ENCODE data around the gene UGT3A1. TPM values are rescaled to one million over a fixed set of nuclear protein-coding genes. Genes with fewer than 3 reads are reported as not detected.

The UGT3A1 gene
- total RNA-seq, 2 experiments from 2014 or later = not detected

DNA sequence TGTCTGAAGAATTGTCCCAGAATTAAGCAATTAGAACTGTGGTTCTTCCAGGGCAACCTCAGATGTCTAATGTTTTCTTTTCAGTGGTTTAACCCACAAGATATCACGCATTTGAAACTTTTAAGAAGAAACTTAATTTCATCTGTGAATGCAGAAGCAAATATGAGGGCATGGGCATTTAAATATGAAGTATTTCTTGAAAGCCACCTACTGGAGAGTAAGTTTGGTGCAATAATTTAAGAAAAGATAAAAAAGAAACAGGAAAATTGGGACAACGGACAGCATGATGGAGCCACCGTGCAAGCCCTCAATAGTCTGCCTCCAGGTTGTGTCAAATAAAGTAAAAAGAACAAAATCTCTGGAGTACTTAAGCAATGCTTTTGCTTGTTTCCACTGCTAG is 51.6 kb downstream of the UGT3A1 start:
- no peaks in the 10 kb centered on the region for H3K4me1 ChIP-seq (ENCODE audit: insufficient read depth, low read length, poor library complexity, severe bottlenecking)
- intact Hi-C loops (cut with micrococcal nuclease; ENCODE audit: unreplicated experiment) = loop anchor here (10.0 kb wide), 1 partner anchor 695 kb away; no protein-coding TSS in a partner anchor
- DNase-seq (ENCODE audit: low spot score) = no peak
- ChIA-PET CTCF (ENCODE audit: unreplicated experiment) (no interaction called here), POLR2A (interaction anchor here (0.7 to 1.4 kb wide), 2 partner anchors 12 to 147 kb away, joined by 3 to 4 read pairs; no protein-coding TSS in a partner anchor)
- H3K9me3 ChIP-seq (ENCODE audit: low read length) = no peaks in the 10 kb centered on the region
- no peak overlapping the region for H3K4me3 ChIP-seq (ENCODE audit: low read depth, low read length, poor library complexity, severe bottlenecking)
- H3K27ac ChIP-seq (ENCODE audit: low read depth, low read length, poor library complexity, severe bottlenecking) = no peak overlapping the region
- no peaks in the 10 kb centered on the region for H3K36me3 ChIP-seq (ENCODE audit: insufficient read depth, low read length)
- no peaks in the 10 kb centered on the region for H3K79me2 ChIP-seq (ENCODE audit: insufficient read depth, low read depth, low read length)
- TF ChIP-seq, protein P1, sequence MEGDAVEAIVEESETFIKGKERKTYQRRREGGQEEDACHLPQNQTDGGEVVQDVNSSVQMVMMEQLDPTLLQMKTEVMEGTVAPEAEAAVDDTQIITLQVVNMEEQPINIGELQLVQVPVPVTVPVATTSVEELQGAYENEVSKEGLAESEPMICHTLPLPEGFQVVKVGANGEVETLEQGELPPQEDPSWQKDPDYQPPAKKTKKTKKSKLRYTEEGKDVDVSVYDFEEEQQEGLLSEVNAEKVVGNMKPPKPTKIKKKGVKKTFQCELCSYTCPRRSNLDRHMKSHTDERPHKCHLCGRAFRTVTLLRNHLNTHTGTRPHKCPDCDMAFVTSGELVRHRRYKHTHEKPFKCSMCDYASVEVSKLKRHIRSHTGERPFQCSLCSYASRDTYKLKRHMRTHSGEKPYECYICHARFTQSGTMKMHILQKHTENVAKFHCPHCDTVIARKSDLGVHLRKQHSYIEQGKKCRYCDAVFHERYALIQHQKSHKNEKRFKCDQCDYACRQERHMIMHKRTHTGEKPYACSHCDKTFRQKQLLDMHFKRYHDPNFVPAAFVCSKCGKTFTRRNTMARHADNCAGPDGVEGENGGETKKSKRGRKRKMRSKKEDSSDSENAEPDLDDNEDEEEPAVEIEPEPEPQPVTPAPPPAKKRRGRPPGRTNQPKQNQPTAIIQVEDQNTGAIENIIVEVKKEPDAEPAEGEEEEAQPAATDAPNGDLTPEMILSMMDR (conservative IDR thresholded peaks at IDR 0.05; ENCODE audit: low read length) = peak; percentile 61
- TF ChIP-seq EZH2phosphoT487 (IDR thresholded peaks at IDR 0.05; ENCODE audit: borderline replicate concordance, low read depth, low read length) = no peak
- no peaks in the 10 kb centered on the region for H4K20me1 ChIP-seq (ENCODE audit: insufficient read depth, low read length)
- no peak overlapping the region for H3K4me2 ChIP-seq (ENCODE audit: low read length)
- no TSS peak for BruUV-seq (replicated peaks)
- H3K9me2 ChIP-seq (ENCODE audit: insufficient read depth, low read length) = no peaks in the 10 kb centered on the region
- no peak overlapping the region for H2AFZ ChIP-seq (ENCODE audit: low read length)

DNA sequence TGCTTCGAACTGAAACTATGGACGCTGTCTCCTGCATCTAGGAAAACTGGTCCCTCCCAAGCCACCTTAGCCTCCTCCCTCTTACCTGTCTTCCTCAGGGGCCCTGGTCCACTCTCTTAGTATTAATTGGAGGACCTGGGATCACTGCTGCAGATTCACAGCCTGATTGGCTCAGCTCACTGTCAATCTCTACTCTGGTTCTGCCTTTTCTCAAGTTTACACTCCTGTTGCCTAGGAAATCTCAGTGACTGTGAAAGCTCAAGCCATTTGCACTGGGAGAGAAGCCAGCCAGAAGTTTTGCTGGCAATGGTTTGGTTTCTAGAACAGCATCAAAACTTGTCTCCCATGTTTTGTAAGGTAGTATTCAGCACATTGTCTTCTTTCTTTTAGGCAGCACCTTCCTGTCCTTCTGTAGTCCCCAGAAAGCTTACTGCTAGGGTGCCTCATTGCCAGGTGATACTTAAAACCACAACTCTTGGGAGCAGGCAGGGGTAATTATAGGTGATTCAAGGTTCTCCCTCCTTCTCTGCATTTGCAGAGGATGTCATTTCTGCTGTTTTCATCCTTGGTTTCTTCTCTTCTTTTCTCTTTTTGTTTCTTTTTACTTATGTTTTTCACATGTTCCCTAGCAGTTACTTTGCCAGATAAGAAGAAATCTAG is 52.5 kb downstream of the UGT3A1 start, which contains the start of gene CAPSL:
Gene CAPSL, minus strand, starts transcription at position 55 of the 660 bp plus-strand sequence. CDS start 17,502 bp downstream, outside the sequence.
- CTCF ChIA-PET (ENCODE audit: unreplicated experiment) = no interaction called here

More for the DNA sequence above, 52.5 kb downstream of the UGT3A1 start, which contains the start of gene CAPSL:
- no peak within 1 kb of the TSS for H3K4me2 ChIP-seq (ENCODE audit: low read length)
- no peaks in the 10 kb centered on the region for H4K20me1 ChIP-seq (ENCODE audit: insufficient read depth, low read length)
- no peak within 1 kb of the TSS for H2AFZ ChIP-seq (ENCODE audit: low read length)
- no peak within 1 kb of the TSS for H3K4me3 ChIP-seq (ENCODE audit: low read depth, low read length, poor library complexity, severe bottlenecking)
- POLR2A ChIA-PET = interaction anchor here (1.4 kb wide), 1 partner anchor 11 kb away, joined by 3 read pairs; no protein-coding TSS in a partner anchor
- H3K27ac ChIP-seq (ENCODE audit: low read depth, low read length, poor library complexity, severe bottlenecking) = no peak within 1 kb of the TSS
- H3K36me3 ChIP-seq (ENCODE audit: insufficient read depth, low read length) = no peaks in the 10 kb centered on the region
- H3K9me3 ChIP-seq (ENCODE audit: low read length) = no peaks in the 10 kb centered on the region
- H3K9me2 ChIP-seq (ENCODE audit: insufficient read depth, low read length) = no peaks in the 10 kb centered on the region
- no TSS peak for BruUV-seq (replicated peaks)
- peak; percentile 31 for DNase-seq (ENCODE audit: low spot score)
- H3K79me2 ChIP-seq (ENCODE audit: insufficient read depth, low read depth, low read length) = no peaks in the 10 kb centered on the region
- no peaks in the 10 kb centered on the region for H3K4me1 ChIP-seq (ENCODE audit: insufficient read depth, low read length, poor library complexity, severe bottlenecking)
- TF ChIP-seq EZH2phosphoT487 (IDR thresholded peaks at IDR 0.05; ENCODE audit: borderline replicate concordance, low read depth, low read length) = no peak
- TF ChIP-seq, protein P1 (conservative IDR thresholded peaks at IDR 0.05; ENCODE audit: low read length) = no peak
- intact Hi-C loops (cut with micrococcal nuclease; ENCODE audit: unreplicated experiment) = no loop called here

Measured in OCI-LY7 (cell line).